ENCODE data around the gene CYS1. TPM values are rescaled to one million over a fixed set of nuclear protein-coding genes. Genes with fewer than 3 reads are reported as not detected.

Gene CYS1
- total RNA-seq, 1 experiment from 2014 or later: 3.7 TPM

DNA sequence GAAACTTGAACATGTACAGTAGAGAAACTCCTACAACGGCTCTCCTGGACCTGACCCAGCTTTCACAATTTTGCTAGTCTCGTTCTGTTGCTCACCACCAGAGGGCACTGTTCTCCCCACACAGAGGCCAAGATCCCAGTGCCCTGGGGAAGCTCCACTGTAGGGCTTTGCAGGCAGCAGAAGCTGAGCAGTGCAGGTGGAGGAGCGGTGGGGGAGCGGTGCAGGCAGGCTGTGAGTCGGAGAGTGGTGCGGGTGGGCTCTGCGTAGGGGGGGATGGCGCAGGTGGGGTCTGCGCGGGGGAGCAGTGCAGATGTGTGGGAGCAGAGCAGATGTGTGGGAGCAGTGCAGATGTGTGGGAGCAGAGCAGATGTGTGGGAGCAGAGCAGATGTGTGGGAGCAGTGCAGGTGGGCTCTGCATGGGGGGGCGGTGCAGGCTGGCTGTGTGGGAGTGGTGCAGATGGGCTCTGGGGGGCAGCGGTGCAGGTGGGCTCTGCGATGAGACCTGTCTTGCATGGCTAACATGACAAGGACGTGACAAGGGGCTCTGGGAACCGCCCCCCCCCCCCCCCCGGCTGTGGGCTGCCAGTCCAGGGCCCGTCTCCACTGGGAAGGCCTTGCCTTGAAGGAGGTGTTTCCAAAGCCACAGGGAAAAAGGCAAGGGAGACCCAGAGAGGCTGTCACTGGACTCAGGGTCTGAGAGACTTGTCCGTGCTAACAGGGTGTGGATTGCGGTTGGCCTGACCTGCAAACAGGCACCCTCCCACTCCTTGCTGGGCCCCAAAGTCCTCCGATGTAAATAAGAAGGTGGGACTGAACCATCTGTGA is 7.3 kb downstream of the CYS1 start (continued):
- TF ChIP-seq POLR2AphosphoS5 (IDR thresholded peaks at IDR 0.05; ENCODE audit: low read depth, low read length) (no peak), ATF3 (IDR thresholded peaks at IDR 0.05) (no peak), JUND (IDR thresholded peaks at IDR 0.05) (no peak), SP1 (IDR thresholded peaks at IDR 0.05; ENCODE audit: low read depth) (no peak), EZH2 (IDR thresholded peaks at IDR 0.05) (no peak)

DNA sequence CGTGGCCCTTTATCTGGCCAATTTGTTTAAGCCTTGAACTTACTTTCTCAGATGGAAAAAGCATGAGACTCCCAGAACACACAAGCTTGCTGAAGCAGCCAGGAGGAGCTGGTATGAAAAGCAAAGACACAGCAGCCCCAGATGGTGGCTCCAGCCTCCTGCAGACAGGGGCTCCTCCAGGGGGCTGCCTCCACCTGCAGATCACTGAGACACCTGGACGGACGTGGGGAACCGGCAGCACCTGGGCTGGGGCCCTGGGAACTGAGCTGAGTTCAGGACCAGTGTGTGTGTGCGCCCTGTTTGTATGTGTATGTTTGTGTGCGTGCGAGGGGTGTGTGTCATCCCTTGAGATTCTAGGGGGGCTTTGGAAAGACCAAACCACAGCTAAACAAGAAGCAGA is 8.6 kb downstream of the CYS1 start:
- RAD21 ChIA-PET (ENCODE audit: low non-redundant PET in 1 of 2, low total read pairs in 2 of 2, uncharacterized antibody in 2 of 2, unreplicated experiment in 2 of 2): interaction anchor here (1.7 to 2.6 kb wide), 3 partner anchors 25 to 364 kb away, joined by 9 to 22 read pairs (median 18); no protein-coding TSS in a partner anchor
- POLR2A ChIA-PET: interaction anchor here (1.0 kb wide), 1 partner anchor 338 kb away, joined by 3 read pairs; no protein-coding TSS in a partner anchor

More for the DNA sequence above, 8.6 kb downstream of the CYS1 start:
- H3K9ac ChIP-seq (ENCODE audit: low read length): no peak overlapping the region
- no peak for DNase-seq (ENCODE audit: low read depth, low spot score)
- no peak overlapping the region for H3K4me2 ChIP-seq (ENCODE audit: low read length)
- no peak overlapping the region for H3K4me3 ChIP-seq (replicated peaks in 1 of 2; ENCODE audit: low read depth in 1 of 2, low read length in 2 of 2)
- H3K27me3 ChIP-seq (ENCODE audit: insufficient read depth, low read length): no peaks in the 10 kb centered on the region
- no peak overlapping the region for H2AFZ ChIP-seq (ENCODE audit: low read depth, low read length, poor library complexity, severe bottlenecking)
- H3K79me2 ChIP-seq (ENCODE audit: insufficient read depth, low read length): no peaks in the 10 kb centered on the region
- ATAC-seq: no peak
- no peak overlapping the region for H3K27ac ChIP-seq (ENCODE audit: low read depth, low read length)
- intact Hi-C loops (cut with micrococcal nuclease): loop anchor here (5.0 kb wide), 1 partner anchor 596 kb away; no protein-coding TSS in a partner anchor
- TF ChIP-seq FOSL1 (IDR thresholded peaks at IDR 0.05; ENCODE audit: low read depth) (no peak), ATF3 (IDR thresholded peaks at IDR 0.05) (no peak), EZH2phosphoT487 (IDR thresholded peaks at IDR 0.05; ENCODE audit: borderline replicate concordance) (no peak), CBX3 (IDR thresholded peaks at IDR 0.05; ENCODE audit: low read depth) (no peak), POLR2A (IDR thresholded peaks at IDR 0.05; ENCODE audit: borderline replicate concordance, extremely low read depth, insufficient read depth, insufficient read length) (no peak), ZNF274 (IDR thresholded peaks at IDR 0.05; ENCODE audit: low read depth, low read length) (no peak), SRF (IDR thresholded peaks at IDR 0.05; ENCODE audit: low read depth) (no peak)
- peaks cover 0 to 8% of the 10 kb centered on the region in 2 experiments; a peak in 2 of 4 replicates for H3K4me1 ChIP-seq (ENCODE audit: control insufficient read depth in 1 of 2, insufficient read depth in 2 of 2, low read length in 2 of 2)
- no peaks in the 10 kb centered on the region for H3K9me3 ChIP-seq (ENCODE audit: control insufficient read depth in 1 of 2, insufficient read depth in 1 of 2, low read depth in 1 of 2, low read length in 2 of 2)
- CTCF ChIA-PET: interaction anchor here (1.3 to 5.3 kb wide), 12 partner anchors 14 to 588 kb away, joined by 3 to 91 read pairs (median 6); no protein-coding TSS in a partner anchor
- no TSS peak for BruUV-seq (replicated peaks)
- no peaks in the 10 kb centered on the region for H3K9me2 ChIP-seq (ENCODE audit: insufficient read depth)
- H4K20me1 ChIP-seq (ENCODE audit: insufficient read depth): no peaks in the 10 kb centered on the region
- H3K36me3 ChIP-seq (ENCODE audit: control insufficient read depth in 1 of 2, insufficient read depth in 2 of 2, low read length in 2 of 2): no peaks in the 10 kb centered on the region
